ENCODE data around the gene ADAMTSL1. TPM values are rescaled to one million over a fixed set of nuclear protein-coding genes. Genes with fewer than 3 reads are reported as not detected.

ADAMTSL1 gene
- total RNA-seq, 1 experiment from 2014 or later = not detected

- CTCF ChIA-PET = no interaction called here
- Histone ChIP-seq H2AFZ (ENCODE audit: low read depth, low read length, poor library complexity, severe bottlenecking) (no peak overlapping the region), H3K9me2 (ENCODE audit: insufficient read depth) (no peaks in the 10 kb centered on the region), H3K9ac (ENCODE audit: low read length) (no peak overlapping the region), H3K79me2 (ENCODE audit: insufficient read depth, low read length) (no peaks in the 10 kb centered on the region), H3K4me2 (ENCODE audit: low read length) (no peak overlapping the region), H3K36me3 (ENCODE audit: control insufficient read depth in 1 of 2, insufficient read depth in 2 of 2, low read length in 2 of 2) (no peaks in the 10 kb centered on the region), H4K20me1 (ENCODE audit: insufficient read depth) (no peaks in the 10 kb centered on the region), H3K4me1 (ENCODE audit: control insufficient read depth in 1 of 2, insufficient read depth in 2 of 2, low read length in 2 of 2) (no peaks in the 10 kb centered on the region), H3K27ac (ENCODE audit: low read depth, low read length) (no peak overlapping the region), H3K9me3 (ENCODE audit: control insufficient read depth in 1 of 2, insufficient read depth in 1 of 2, low read depth in 1 of 2, low read length in 2 of 2) (no peaks in the 10 kb centered on the region), H3K4me3 (replicated peaks in 1 of 2; ENCODE audit: low read depth in 1 of 2, low read length in 2 of 2) (no peak overlapping the region), H3K27me3 (ENCODE audit: insufficient read depth, low read length) (no peaks in the 10 kb centered on the region; the same call in 1 of the 2 replicates)
- BruUV-seq (replicated peaks) = no TSS peak
- TF ChIP-seq POLR2AphosphoS5 (IDR thresholded peaks at IDR 0.05; ENCODE audit: low read depth, low read length) (no peak), CBX3 (IDR thresholded peaks at IDR 0.05; ENCODE audit: low read depth) (no peak), EGR1 (IDR thresholded peaks at IDR 0.05; ENCODE audit: low read depth) (no peak), TCF7L2 (IDR thresholded peaks at IDR 0.05; ENCODE audit: borderline replicate concordance, extremely low read depth, insufficient read depth, insufficient read length) (no peak), FOSL1 (IDR thresholded peaks at IDR 0.05; ENCODE audit: low read depth) (no peak), RAD21 (IDR thresholded peaks at IDR 0.05; ENCODE audit: low read depth) (no peak), JUND (IDR thresholded peaks at IDR 0.05) (no peak), SP1 (IDR thresholded peaks at IDR 0.05; ENCODE audit: low read depth) (no peak), YY1 (IDR thresholded peaks at IDR 0.05; ENCODE audit: extremely low read depth, insufficient replicate concordance, low read depth, low read length) (no peak), SIN3A (IDR thresholded peaks at IDR 0.05; ENCODE audit: low read depth) (no peak), MAX (IDR thresholded peaks at IDR 0.05) (no peak), ELF1 (IDR thresholded peaks at IDR 0.05; ENCODE audit: borderline replicate concordance, low read depth) (no peak), CEBPB (IDR thresholded peaks at IDR 0.05; ENCODE audit: low read depth) (no peak), ZNF274 (IDR thresholded peaks at IDR 0.05; ENCODE audit: low read depth, low read length) (no peak)
- TF ChIP-seq, protein P1, sequence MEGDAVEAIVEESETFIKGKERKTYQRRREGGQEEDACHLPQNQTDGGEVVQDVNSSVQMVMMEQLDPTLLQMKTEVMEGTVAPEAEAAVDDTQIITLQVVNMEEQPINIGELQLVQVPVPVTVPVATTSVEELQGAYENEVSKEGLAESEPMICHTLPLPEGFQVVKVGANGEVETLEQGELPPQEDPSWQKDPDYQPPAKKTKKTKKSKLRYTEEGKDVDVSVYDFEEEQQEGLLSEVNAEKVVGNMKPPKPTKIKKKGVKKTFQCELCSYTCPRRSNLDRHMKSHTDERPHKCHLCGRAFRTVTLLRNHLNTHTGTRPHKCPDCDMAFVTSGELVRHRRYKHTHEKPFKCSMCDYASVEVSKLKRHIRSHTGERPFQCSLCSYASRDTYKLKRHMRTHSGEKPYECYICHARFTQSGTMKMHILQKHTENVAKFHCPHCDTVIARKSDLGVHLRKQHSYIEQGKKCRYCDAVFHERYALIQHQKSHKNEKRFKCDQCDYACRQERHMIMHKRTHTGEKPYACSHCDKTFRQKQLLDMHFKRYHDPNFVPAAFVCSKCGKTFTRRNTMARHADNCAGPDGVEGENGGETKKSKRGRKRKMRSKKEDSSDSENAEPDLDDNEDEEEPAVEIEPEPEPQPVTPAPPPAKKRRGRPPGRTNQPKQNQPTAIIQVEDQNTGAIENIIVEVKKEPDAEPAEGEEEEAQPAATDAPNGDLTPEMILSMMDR (IDR thresholded peaks at IDR 0.05 in 2 of 3, conservative IDR thresholded peaks at IDR 0.05 in 1 of 3; ENCODE audit: borderline replicate concordance in 1 of 3, insufficient read depth in 1 of 3, low read depth in 2 of 3, low read length in 2 of 3) = no peak
- no peak for ATAC-seq
- DNase-seq (ENCODE audit: low read depth, low spot score) = no peak
- POLR2A ChIA-PET = no interaction called here
- RAD21 ChIA-PET (ENCODE audit: low non-redundant PET in 1 of 2, low total read pairs in 2 of 2, uncharacterized antibody in 2 of 2, unreplicated experiment in 2 of 2) = no interaction called here
- intact Hi-C loops (cut with micrococcal nuclease) = no loop called here
Measured at GRCh38 chr9:18889550-18889949, 415.6 kb downstream of the ADAMTSL1 start.
